Neural cell (in vitro differentiated cells): Measurements from ENCODE around the gene BMERB1. TPM values are rescaled to one million over a fixed set of nuclear protein-coding genes. Genes with fewer than 3 reads are reported as not detected.

Experiments used
- H2AFZ ChIP-seq: fragments of 200-600, 300-800 bp; sonication (generic), shearing (Covaris generic); 2 replicates; pipeline ENCODE4 v1.6.0; 2014; ENCODE audit warnings: low read depth, mild to moderate bottlenecking, antibody characterized with exemption, low read length, moderate library complexity
- H3F3A ChIP-seq: fragments of 200-600 bp; shearing (Covaris generic); 2 replicates; pipeline ENCODE4 v1.6.1; 2016; ENCODE audit warnings: mild to moderate bottlenecking, moderate library complexity, mixed read lengths, antibody characterized with exemption, low read length; ENCODE audit not compliant: insufficient read depth, poor library complexity, severe bottlenecking
- H3K27ac ChIP-seq: fragments of 200-600, 300-800 bp; sonication (generic), shearing (Covaris generic); 2 replicates; pipeline ENCODE4 v1.5.1; 2014; ENCODE audit warnings: mild to moderate bottlenecking, low read length, moderate library complexity
- H3K27me3 ChIP-seq: fragments of 300-800, 200-600 bp; sonication (generic), shearing (Covaris generic); 2 replicates; pipeline ENCODE4 v1.6.0; 2014; ENCODE audit warnings: mild to moderate bottlenecking, low read depth, low read length, moderate library complexity; ENCODE audit not compliant: insufficient read depth
- H3K36me3 ChIP-seq: fragments of 300-800, 200-600 bp; sonication (generic), shearing (Covaris generic); 2 replicates; pipeline ENCODE4 v1.5.1; 2014; ENCODE audit warnings: mild to moderate bottlenecking, antibody characterized with exemption, low read length, moderate library complexity; ENCODE audit not compliant: insufficient read depth
- H3K4me2 ChIP-seq: fragments of 300-800, 200-600 bp; sonication (generic), shearing (Covaris generic); 2 replicates; pipeline ENCODE4 v1.6.0; 2014; ENCODE audit warnings: mild to moderate bottlenecking, low read length
- H3K4me3 ChIP-seq: fragments of 300-800, 200-600 bp; sonication (generic), shearing (Covaris generic); 2 replicates; pipeline ENCODE4 v1.5.1; 2014; ENCODE audit warnings: mild to moderate bottlenecking, low read length, moderate library complexity
- H3K79me2 ChIP-seq: fragments of 200-600 bp; shearing (Covaris generic); replicated peaks from 2 replicates; pipeline ENCODE4 v1.6.0; 2014; ENCODE audit warnings: mild to moderate bottlenecking, low read length, moderate library complexity; ENCODE audit not compliant: insufficient read depth
- H3K9ac ChIP-seq: fragments of 300-800, 200-600 bp; sonication (generic), shearing (Covaris generic); 2 replicates; pipeline ENCODE4 v1.6.1; 2016; ENCODE audit warnings: mild to moderate bottlenecking, low read length, mixed read lengths
- H3K9me2 ChIP-seq: fragments of 200-600 bp; shearing (Covaris generic); 2 replicates; pipeline ENCODE4 v1.6.1; 2016; ENCODE audit warnings: mild to moderate bottlenecking, low read length, mixed read lengths; ENCODE audit not compliant: insufficient read depth
- H3K9me3 ChIP-seq: fragments of 200-600, 300-800 bp; sonication (generic), shearing (Covaris generic); 2 replicates; pipeline ENCODE4 v1.6.1; 2016; ENCODE audit warnings: mild to moderate bottlenecking, mixed run types, low read length, moderate library complexity, mixed read lengths
- H4K20me1 ChIP-seq: fragments of 200-600 bp; shearing (Covaris generic); 2 replicates; pipeline ENCODE4 v1.6.1; 2016; ENCODE audit warnings: mild to moderate bottlenecking, mixed run types; ENCODE audit not compliant: insufficient read depth
- CTCF ChIP-seq: fragments of 450-650 bp; IDR thresholded peaks from 2 replicates; pipeline ENCODE4 v1.5.1; 2014; ENCODE audit warnings: antibody characterized with exemption, mild to moderate bottlenecking, moderate library complexity; ENCODE audit not compliant: poor library complexity, severe bottlenecking
- EP300 ChIP-seq: fragments of 450-650 bp; conservative IDR thresholded peaks from 2 replicates; pipeline ENCODE4 v1.6.1; 2014; ENCODE audit warnings: antibody characterized with exemption, mild to moderate bottlenecking, moderate library complexity; ENCODE audit not compliant: poor library complexity, severe bottlenecking
- EZH2 ChIP-seq: fragments of 200-600, 300-800 bp; shearing (Covaris generic), sonication (generic); IDR thresholded peaks from 2 replicates; pipeline ENCODE4 v1.6.1; 2014; ENCODE audit warnings: antibody characterized with exemption, low read length, borderline replicate concordance, mild to moderate bottlenecking; ENCODE audit not compliant: insufficient read depth, poor library complexity, severe bottlenecking
- MXI1 ChIP-seq: fragments of 450-650 bp; conservative IDR thresholded peaks from 2 replicates; pipeline ENCODE4 v1.6.1; 2014; ENCODE audit warnings: antibody characterized with exemption, mild to moderate bottlenecking; ENCODE audit not compliant: poor library complexity, severe bottlenecking
- POLR2AphosphoS5 ChIP-seq: IDR thresholded peaks from 2 replicates; pipeline ENCODE4 v1.6.1; 2012
- RAD21 ChIP-seq: fragments of 450-650 bp; conservative IDR thresholded peaks from 2 replicates; pipeline ENCODE4 v1.6.1; 2014; ENCODE audit warnings: antibody characterized with exemption, mild to moderate bottlenecking, moderate library complexity
- REST ChIP-seq: IDR thresholded peaks from 2 replicates; pipeline ENCODE4 v1.6.1; 2012; ENCODE audit warnings: borderline replicate concordance
- SMC3 ChIP-seq: fragments of 450-650 bp; conservative IDR thresholded peaks from 2 replicates; pipeline ENCODE4 v1.6.1; 2014; ENCODE audit warnings: antibody characterized with exemption, mild to moderate bottlenecking, moderate library complexity; ENCODE audit not compliant: poor library complexity
- TAF1 ChIP-seq: IDR thresholded peaks from 2 replicates; pipeline ENCODE4 v1.6.1; 2012; ENCODE audit warnings: low read depth
- polyA plus RNA-seq: library from polyadenylated mRNA; depleted of rRNA; stranded (reverse); fragments of >200 nt; gene quantifications from 2 replicates; pipeline ENCODE4 v1.2.3, GENCODE V29; 2014

BMERB1 gene
- polyA plus RNA-seq, 1 donor from 2014 or later, result 149 TPM

DNA sequence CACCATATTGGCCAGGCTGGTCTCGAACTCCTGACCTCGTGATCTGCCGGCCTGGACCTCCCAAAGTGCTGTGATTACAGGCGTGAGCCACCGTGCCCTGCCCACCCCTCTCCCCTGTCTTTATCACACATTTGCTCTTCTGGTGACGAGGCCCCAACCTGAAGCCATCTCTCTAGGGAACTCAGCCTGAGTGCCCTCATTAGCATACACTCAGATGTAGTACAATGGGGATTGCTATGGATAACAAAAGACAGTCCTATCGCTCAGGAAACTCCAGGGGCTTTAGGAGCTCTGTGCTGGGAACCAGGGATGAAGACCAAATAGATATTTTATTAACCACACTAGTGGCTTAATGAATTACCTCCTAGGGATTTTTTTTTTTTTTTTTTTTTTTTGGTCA is 107.9 kb downstream of the BMERB1 start:
- no peak for TF ChIP-seq CTCF
- TF ChIP-seq REST, result no peak
- no peak for TF ChIP-seq RAD21
- TF ChIP-seq TAF1, result no peak
- TF ChIP-seq MXI1, result no peak
- TF ChIP-seq SMC3, result no peak
- no peak for TF ChIP-seq POLR2AphosphoS5
- TF ChIP-seq EP300, result no peak
- TF ChIP-seq EZH2, result no peak
- no peaks in the 10 kb centered on the region for H3F3A ChIP-seq
- H3K27ac ChIP-seq, result no peak overlapping the region
- no peaks in the 10 kb centered on the region for H4K20me1 ChIP-seq
- no peak overlapping the region for H2AFZ ChIP-seq
- H3K79me2 ChIP-seq, result no peaks in the 10 kb centered on the region
- H3K36me3 ChIP-seq, result no peaks in the 10 kb centered on the region
- H3K9me3 ChIP-seq, result no peaks in the 10 kb centered on the region
- no peak overlapping the region for H3K4me3 ChIP-seq
- no peak overlapping the region for H3K9ac ChIP-seq
- no peak overlapping the region for H3K4me2 ChIP-seq
- no peaks in the 10 kb centered on the region for H3K27me3 ChIP-seq
- H3K9me2 ChIP-seq, result no peaks in the 10 kb centered on the region

- H3K79me2 ChIP-seq, result no peaks in the 10 kb centered on the region
- H3F3A ChIP-seq, result no peaks in the 10 kb centered on the region
- H3K9me3 ChIP-seq, result no peaks in the 10 kb centered on the region
- H2AFZ ChIP-seq, result no peak overlapping the region
- TF ChIP-seq REST (no peak), MXI1 (no peak), SMC3 (no peak), RAD21 (no peak), EP300 (no peak), POLR2AphosphoS5 (no peak), CTCF (no peak), EZH2 (no peak), TAF1 (no peak)
- no peaks in the 10 kb centered on the region for H3K36me3 ChIP-seq
- no peak overlapping the region for H3K27ac ChIP-seq
- no peaks in the 10 kb centered on the region for H4K20me1 ChIP-seq
- H3K27me3 ChIP-seq, result no peaks in the 10 kb centered on the region
- no peak overlapping the region for H3K4me3 ChIP-seq
- H3K4me2 ChIP-seq, result no peak overlapping the region
- H3K9ac ChIP-seq, result no peak overlapping the region
- H3K9me2 ChIP-seq, result no peaks in the 10 kb centered on the region
Measured at GRCh38 chr16:15542734-15543347, 108.5 kb downstream of the BMERB1 start.
